Uterus (tissue), 4 donors: Measurements from ENCODE around the gene RAD52. TPM values are rescaled to one million over a fixed set of nuclear protein-coding genes. Genes with fewer than 3 reads are reported as not detected.

ENCODE experiments used
- DNase-seq, 2 donors: peaks; one replicate each; pipeline ENCODE4 v3.0.0-alpha.2; 2019 to 2020
- H3K27ac ChIP-seq, 2 donors: fragments of 200-600 bp; sonication (generic); 1 replicate in 1 of 2; 2 replicates in 1 of 2; pipeline ENCODE4 v1.5.1; 2016 to 2018
- H3K27me3 ChIP-seq, 2 donors: fragments of 200-600 bp; sonication (generic); one replicate each; pipeline ENCODE4 v1.5.1; 2018 to 2019; ENCODE audit warnings: control low read depth in 1 of 2
- H3K36me3 ChIP-seq, 2 donors: fragments of 200-600 bp; sonication (generic); one replicate each; pipeline ENCODE4 v1.5.1; 2019; ENCODE audit warnings: control low read depth in 1 of 2
- H3K4me1 ChIP-seq, 2 donors: fragments of 200-600 bp; sonication (generic); one replicate each; pipeline ENCODE4 v1.5.1; 2018 to 2019; ENCODE audit warnings: control low read depth in 1 of 2
- H3K4me3 ChIP-seq, 2 donors: fragments of 200-600 bp; sonication (generic); 1 replicate in 1 of 2; 2 replicates in 1 of 2; pipeline ENCODE4 v1.5.1; 2018 to 2019; ENCODE audit warnings: mild to moderate bottlenecking in 1 of 2
- H3K9me3 ChIP-seq, 2 donors: fragments of 200-600 bp; sonication (generic); one replicate each; pipeline ENCODE4 v1.5.1; 2019; ENCODE audit warnings: control low read depth in 1 of 2
- POLR2A ChIP-seq, 2 donors: fragments of 450-650 bp; IDR thresholded peaks; one replicate each; pipeline ENCODE4 v1.6.1; 2016; ENCODE audit warnings: antibody characterized with exemption in 2 of 2, mild to moderate bottlenecking in 1 of 2, moderate library complexity in 1 of 2
- intact Hi-C: fragments of 100-400 bp; cut with DNase I; formaldehyde crosslinking; loops from one replicate; pipeline ENCODE4 v1.15.1; 2023; ENCODE audit warnings: low total_unique reads
- total RNA-seq, 4 donors: library from RNA; depleted of rRNA in 3 of 4; stranded (reverse); fragments of >200 nt in 3 of 4; gene quantifications; one replicate each; pipeline versions ENCODE4 v1.1.0 to v1.2.4, GENCODE V29; 2014 to 2023
- TF ChIP-seq, protein P1 (sequence below), 4 experiments: fragments of 200-600 bp in 2 of 4; fragments of 450-650 bp in 2 of 4; sonication (generic) in 2 of 4; IDR thresholded peaks; one replicate each; pipeline ENCODE4 v1.5.1; 2016 to 2019; ENCODE audit warnings: antibody characterized with exemption in 4 of 4, mild to moderate bottlenecking in 2 of 4, moderate library complexity in 1 of 4
- donor health status: DM: yes; HTN: yes; CAD: no.

The RAD52 gene
- total RNA-seq, 4 donors from 2014 or later = 2.4 to 47.4 (median 25.7) TPM

DNA sequence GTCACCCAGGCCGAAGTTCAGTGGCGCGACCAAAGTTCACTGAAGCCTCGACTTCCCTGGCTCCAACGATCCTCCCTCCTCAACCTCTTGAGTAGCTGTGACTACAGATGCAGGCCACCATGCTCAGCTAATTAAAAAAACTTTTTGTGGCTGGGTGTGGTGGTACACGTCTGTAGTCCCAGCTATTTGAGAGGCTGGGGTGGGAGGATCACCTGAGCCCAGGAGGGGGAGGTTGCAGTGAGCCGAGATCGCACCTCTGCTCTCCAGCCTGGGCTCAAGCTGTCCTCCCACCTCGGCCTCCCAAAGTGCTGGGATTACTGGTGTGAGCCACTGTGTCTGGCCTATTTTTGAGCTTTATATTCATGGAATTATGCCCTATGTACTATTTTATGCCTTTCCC, 18.1 kb upstream of the RAD52 start:
- no peak for DNase-seq
- Histone ChIP-seq H3K36me3 (no peaks in the 10 kb centered on the region), H3K4me3 (no peak overlapping the region), H3K9me3 (no peaks in the 10 kb centered on the region), H3K4me1 (no peaks in the 10 kb centered on the region), H3K27me3 (no peaks in the 10 kb centered on the region), H3K27ac (peak overlapping the region in 1 of 2 donors; percentile 25)
- TF ChIP-seq POLR2A (IDR thresholded peaks at IDR 0.05) = no peak
- TF ChIP-seq, protein P1, sequence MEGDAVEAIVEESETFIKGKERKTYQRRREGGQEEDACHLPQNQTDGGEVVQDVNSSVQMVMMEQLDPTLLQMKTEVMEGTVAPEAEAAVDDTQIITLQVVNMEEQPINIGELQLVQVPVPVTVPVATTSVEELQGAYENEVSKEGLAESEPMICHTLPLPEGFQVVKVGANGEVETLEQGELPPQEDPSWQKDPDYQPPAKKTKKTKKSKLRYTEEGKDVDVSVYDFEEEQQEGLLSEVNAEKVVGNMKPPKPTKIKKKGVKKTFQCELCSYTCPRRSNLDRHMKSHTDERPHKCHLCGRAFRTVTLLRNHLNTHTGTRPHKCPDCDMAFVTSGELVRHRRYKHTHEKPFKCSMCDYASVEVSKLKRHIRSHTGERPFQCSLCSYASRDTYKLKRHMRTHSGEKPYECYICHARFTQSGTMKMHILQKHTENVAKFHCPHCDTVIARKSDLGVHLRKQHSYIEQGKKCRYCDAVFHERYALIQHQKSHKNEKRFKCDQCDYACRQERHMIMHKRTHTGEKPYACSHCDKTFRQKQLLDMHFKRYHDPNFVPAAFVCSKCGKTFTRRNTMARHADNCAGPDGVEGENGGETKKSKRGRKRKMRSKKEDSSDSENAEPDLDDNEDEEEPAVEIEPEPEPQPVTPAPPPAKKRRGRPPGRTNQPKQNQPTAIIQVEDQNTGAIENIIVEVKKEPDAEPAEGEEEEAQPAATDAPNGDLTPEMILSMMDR (IDR thresholded peaks at IDR 0.05) = no peak
- intact Hi-C loops = no loop called here

DNA sequence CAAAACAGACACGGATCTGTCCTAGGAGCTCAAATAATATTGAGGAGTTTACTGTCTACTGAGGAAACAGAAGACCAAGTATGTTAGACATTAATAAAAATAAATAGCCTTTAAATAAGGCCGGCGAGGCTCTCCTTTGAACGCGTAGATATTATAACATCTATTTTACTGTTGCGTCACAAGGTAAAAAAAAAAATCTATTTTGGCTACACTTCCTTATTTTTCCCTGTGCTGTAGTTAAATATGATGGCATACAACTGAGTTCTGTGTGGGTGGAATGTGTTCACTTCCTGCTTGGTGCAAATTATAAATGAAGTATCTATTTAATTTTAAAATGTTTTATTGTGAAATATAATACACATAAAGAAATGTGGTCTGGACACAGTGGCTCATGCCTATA, 17.2 kb upstream of the RAD52 start:
- no peak for DNase-seq
- Histone ChIP-seq H3K9me3 (no peaks in the 10 kb centered on the region), H3K36me3 (no peaks in the 10 kb centered on the region), H3K4me1 (no peaks in the 10 kb centered on the region), H3K27me3 (no peaks in the 10 kb centered on the region), H3K4me3 (no peak overlapping the region), H3K27ac (no peak overlapping the region)
- intact Hi-C loops = no loop called here
- TF ChIP-seq, protein P1 (IDR thresholded peaks at IDR 0.05) = no peak
- no peak for TF ChIP-seq POLR2A (IDR thresholded peaks at IDR 0.05)

DNA sequence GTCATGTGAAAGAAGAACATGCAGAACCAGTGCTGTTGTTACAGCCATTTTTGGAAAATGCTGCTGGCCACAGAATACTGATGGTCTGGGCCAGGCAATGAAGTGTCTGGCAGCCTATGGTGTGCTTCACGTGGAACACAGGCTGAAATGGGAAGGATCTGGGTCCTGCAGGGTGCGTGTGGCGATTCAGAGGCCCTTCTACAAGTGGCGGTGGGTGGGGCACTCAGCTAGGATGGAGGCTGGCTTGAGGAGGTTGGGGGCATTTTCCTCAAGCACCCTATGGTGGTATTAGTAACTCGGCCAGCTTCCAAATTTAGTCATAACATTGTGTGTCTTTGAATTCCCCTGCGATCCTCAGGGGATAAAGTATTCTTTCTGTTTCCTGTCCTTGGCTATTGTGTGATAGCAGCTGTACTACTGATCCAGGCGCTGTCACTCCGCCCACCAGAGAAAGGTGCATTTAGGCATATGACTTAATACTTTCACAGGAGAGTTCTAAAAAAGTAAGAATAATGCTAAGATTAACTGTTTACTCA, 9.2 kb upstream of the RAD52 start:
- H3K27me3 ChIP-seq = no peaks in the 10 kb centered on the region
- H3K36me3 ChIP-seq = no peaks in the 10 kb centered on the region
- TF ChIP-seq, protein P1 (IDR thresholded peaks at IDR 0.05) = no peak
- H3K27ac ChIP-seq = no peak overlapping the region
- intact Hi-C loops = loop anchor here (10.0 kb wide), 1 partner anchor 394 kb away; no protein-coding TSS in a partner anchor
- no peaks in the 10 kb centered on the region for H3K9me3 ChIP-seq
- no peaks in the 10 kb centered on the region for H3K4me1 ChIP-seq
- H3K4me3 ChIP-seq = no peak overlapping the region
- no peak for DNase-seq

DNA sequence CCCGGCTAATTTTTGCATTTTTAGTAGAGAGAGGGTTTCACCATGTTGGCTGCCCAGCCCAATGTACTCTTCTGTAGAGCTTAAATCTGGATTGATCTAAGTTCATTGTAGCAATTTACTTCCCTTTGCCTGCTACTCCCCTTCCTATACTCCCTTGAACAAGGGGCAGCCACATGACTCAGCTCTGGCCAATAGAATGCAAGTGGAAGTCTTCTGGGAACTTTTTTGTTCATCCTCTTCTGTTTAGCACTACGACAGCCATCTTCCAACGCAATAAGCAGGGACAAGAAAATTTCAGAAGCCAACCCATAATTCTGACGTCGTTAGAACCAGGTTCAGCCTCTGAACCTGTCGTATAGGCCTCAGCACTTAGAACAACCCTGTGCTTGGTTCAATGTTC, 6.4 kb upstream of the RAD52 start:
- H3K4me3 ChIP-seq = no peak overlapping the region
- no peaks in the 10 kb centered on the region for H3K36me3 ChIP-seq
- DNase-seq = no peak
- H3K27me3 ChIP-seq = no peaks in the 10 kb centered on the region
- TF ChIP-seq, protein P1 (IDR thresholded peaks at IDR 0.05) = no peak
- TF ChIP-seq POLR2A (IDR thresholded peaks at IDR 0.05) = no peak
- no peaks in the 10 kb centered on the region for H3K4me1 ChIP-seq
- intact Hi-C loops = loop anchor here (10.0 kb wide), 1 partner anchor 391 kb away; no protein-coding TSS in a partner anchor
- no peaks in the 10 kb centered on the region for H3K9me3 ChIP-seq
- no peak overlapping the region for H3K27ac ChIP-seq

DNA sequence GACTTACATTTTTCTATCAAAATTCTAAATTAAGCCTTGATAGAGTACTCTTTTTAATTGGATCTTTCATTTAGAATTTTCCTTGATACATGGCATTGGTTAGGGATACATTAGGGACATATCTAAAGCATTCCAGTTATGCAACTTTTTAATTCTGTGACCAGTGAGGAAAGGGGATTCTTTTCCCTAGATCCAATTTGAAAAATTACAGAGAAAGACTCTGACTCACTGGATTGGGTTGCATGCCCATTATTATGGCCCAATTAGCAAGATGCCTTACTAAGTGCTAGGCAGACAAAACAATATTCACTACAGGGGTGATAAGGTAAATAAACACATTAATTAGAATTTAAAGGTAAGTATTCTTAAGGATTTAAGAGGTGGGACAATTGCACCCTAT, 5.2 kb upstream of the RAD52 start:
- Histone ChIP-seq H3K36me3 (no peaks in the 10 kb centered on the region), H3K27me3 (no peaks in the 10 kb centered on the region), H3K4me1 (no peaks in the 10 kb centered on the region), H3K9me3 (no peaks in the 10 kb centered on the region), H3K4me3 (no peak overlapping the region), H3K27ac (no peak overlapping the region)
- DNase-seq = no peak
- intact Hi-C loops = loop anchor here (10.0 kb wide), 1 partner anchor 390 kb away; no protein-coding TSS in a partner anchor
- TF ChIP-seq, protein P1 (IDR thresholded peaks at IDR 0.05) = no peak
- no peak for TF ChIP-seq POLR2A (IDR thresholded peaks at IDR 0.05)
